ENCODE measurements around the gene ELP4.

ELP4 gene

GRCh38 chr11:31808721-31809540 lies 299.4 kb downstream of the ELP4 start:
- no peak overlapping the region for H3K4me3 ChIP-seq
- no peak for TF ChIP-seq CTCF (IDR thresholded peaks at IDR 0.05)
- no peak overlapping the region for H3K27ac ChIP-seq
- DNase-seq (ENCODE audit: low spot score) = no peak

- no peak for TF ChIP-seq CTCF (IDR thresholded peaks at IDR 0.05)
- DNase-seq (ENCODE audit: low spot score) = no peak
- no peak overlapping the region for H3K27ac ChIP-seq
- no peak overlapping the region for H3K4me3 ChIP-seq
These were observed 299.9 kb downstream of the ELP4 start for GRCh38 chr11:31809541-31809856.

GRCh38 chr11:31809857-31810778 lies 300.6 kb downstream of the ELP4 start:
- no peak for TF ChIP-seq CTCF (IDR thresholded peaks at IDR 0.05)
- Histone ChIP-seq H3K27ac (no peak overlapping the region), H3K4me3 (peak overlapping the region; percentile 73)
- DNase-seq (ENCODE audit: low spot score) = no peak

GRCh38 chr11:31810779-31811647 lies 301.4 kb downstream of the ELP4 start, which contains the start of gene PAX6:
PAX6 (minus strand) TSS chr11:31811322; CDS start chr11:31806411, 4,911 bp downstream.
- no peak for DNase-seq (ENCODE audit: low spot score)
- no peak within 1 kb of the TSS for H3K27ac ChIP-seq
- peak within 1 kb of the TSS; percentile 73 for H3K4me3 ChIP-seq
- no peak for TF ChIP-seq CTCF (IDR thresholded peaks at IDR 0.05)

GRCh38 chr11:31812383-31813381 lies 303.1 kb downstream of the ELP4 start:
- Histone ChIP-seq H3K27ac (no peak overlapping the region), H3K4me3 (peak overlapping the region; percentile 73)
- TF ChIP-seq CTCF (IDR thresholded peaks at IDR 0.05) = no peak
- DNase-seq (ENCODE audit: low spot score) = no peak

All from coronary artery (tissue), 2 donors.